Transverse colon (tissue), 4 donors: ENCODE measurements around the gene TUT1. TPM values are rescaled to one million over a fixed set of nuclear protein-coding genes. Genes with fewer than 3 reads are reported as not detected.
"Not testable (repeated sequence)": the region's sequence is repeated elsewhere in the genome, so short reads cannot be mapped to it uniquely, and the experiment has no call there.

ENCODE experiments used
- DNase-seq: peaks from one replicate; pipeline ENCODE4 v3.0.0-alpha.2; 2019
- H3K27ac ChIP-seq, 4 donors: fragments of 200-600 bp; sonication (generic); 2 replicates each; pipeline ENCODE4 v1.5.1; 2016 to 2018; ENCODE audit warnings: inconsistent platforms in 4 of 4
- H3K27me3 ChIP-seq: fragments of 200-600 bp; sonication (generic); 2 replicates; pipeline ENCODE4 v1.5.1; 2017; ENCODE audit warnings: inconsistent platforms
- H3K36me3 ChIP-seq, 4 donors: fragments of 200-600 bp; sonication (generic); 2 replicates each; pipeline ENCODE4 v1.5.1; 2017 to 2019; ENCODE audit warnings: inconsistent platforms in 4 of 4
- H3K4me1 ChIP-seq, 4 donors: fragments of 200-600 bp; sonication (generic); 2 replicates each; pipeline ENCODE4 v1.5.1; 2017 to 2020; ENCODE audit warnings: inconsistent platforms in 4 of 4
- H3K4me3 ChIP-seq, 4 donors: fragments of 200-600 bp; sonication (generic); 1 replicate in 1 of 4; 2 replicates in 3 of 4; pipeline versions ENCODE4 v1.5.1 to v1.6.1; 2017 to 2019; ENCODE audit warnings: inconsistent platforms in 4 of 4
- H3K9me3 ChIP-seq, 2 donors: fragments of 200-600 bp; sonication (generic); 2 replicates each; pipeline ENCODE4 v1.5.1; 2017 to 2019; ENCODE audit warnings: inconsistent platforms in 2 of 2
- CTCF ChIP-seq, 5 experiments: fragments of 200-600 bp in 3 of 5; fragments of 450-650 bp in 2 of 5; sonication (generic) in 3 of 5; IDR thresholded peaks; 1 replicate in 2 of 5; 2 replicates in 3 of 5; pipeline ENCODE4 v1.5.1; 2016 to 2017; ENCODE audit warnings: antibody characterized with exemption in 5 of 5, inconsistent platforms in 3 of 5, mild to moderate bottlenecking in 2 of 5, moderate library complexity in 1 of 5
- EP300 ChIP-seq: sonication (generic); formaldehyde crosslinking; IDR thresholded peaks from one replicate; pipeline ENCODE4 v1.6.1; 2017; ENCODE audit warnings: antibody characterized with exemption, low read depth
- POLR2A ChIP-seq: fragments of 450-650 bp; IDR thresholded peaks from one replicate; pipeline ENCODE4 v1.6.1; 2016; ENCODE audit warnings: antibody characterized with exemption, mild to moderate bottlenecking, moderate library complexity
- POLR2AphosphoS5 ChIP-seq, 3 donors: sonication (generic); formaldehyde crosslinking; IDR thresholded peaks; one replicate each; pipeline ENCODE4 v1.6.1; 2016; ENCODE audit warnings: antibody characterized with exemption in 3 of 3
- WGBS, 2 donors: methylation state at CpG; one replicate each; pipeline ENCODE4 v1.1.5; 2018; ENCODE audit warnings: low coverage in 1 of 2; 5-methylcytosine and 5-hydroxymethylcytosine counted together
- in situ Hi-C, 4 donors: fragments of 200-750 bp; cut with MboI; loops; one replicate each; pipeline versions ENCODE4 v1.15.0 to v1.15.1; 2017; ENCODE audit warnings: low sequenced_read_pairs in 3 of 4, low pct_ligation_motif_present in 1 of 4, low pct_unique_long_range_greater_than_20kb in 1 of 4
- intact Hi-C: fragments of 100-400 bp; cut with DNase I; formaldehyde crosslinking; loops from one replicate; pipeline ENCODE4 v1.15.1; 2023; ENCODE audit warnings: low total_unique reads
- total RNA-seq, 4 donors: library from RNA; depleted of rRNA; stranded (reverse); fragments of >200 nt; gene quantifications; one replicate each; pipeline ENCODE4 v1.1.0, GENCODE V29; 2016

Gene TUT1
- total RNA-seq, 4 donors from 2014 or later = 6.0 to 12.4 (median 9.8) TPM

- Histone ChIP-seq H3K9me3 (no peaks in the 10 kb centered on the region), H3K4me1 (peaks cover 14 to 51% (median 41%) of the 10 kb centered on the region in 4 donors), H3K36me3 (peaks cover 0 to 29% (median 13%) of the 10 kb centered on the region in 4 donors), H3K4me3 (peak overlapping the region; percentile 36 to 99 (median 54)), H3K27me3 (no peaks in the 10 kb centered on the region), H3K27ac (peak overlapping the region; percentile 81 to 94 (median 87))
- TF ChIP-seq EP300 (no peak), CTCF (IDR thresholded peaks at IDR 0.05) (no peak), POLR2AphosphoS5 (IDR thresholded peaks at IDR 0.05) (no peak), POLR2A (no peak)
- 0 to 1% methylated on average over 14 to 33 of the region's 33 CpGs for WGBS, 2 donors
- DNase-seq = no peak
- intact Hi-C loops = no loop called here
- in situ Hi-C loops = no loop called here
Measured at GRCh38 chr11:62573006-62573591, 18.2 kb downstream of the TUT1 start.

DNA sequence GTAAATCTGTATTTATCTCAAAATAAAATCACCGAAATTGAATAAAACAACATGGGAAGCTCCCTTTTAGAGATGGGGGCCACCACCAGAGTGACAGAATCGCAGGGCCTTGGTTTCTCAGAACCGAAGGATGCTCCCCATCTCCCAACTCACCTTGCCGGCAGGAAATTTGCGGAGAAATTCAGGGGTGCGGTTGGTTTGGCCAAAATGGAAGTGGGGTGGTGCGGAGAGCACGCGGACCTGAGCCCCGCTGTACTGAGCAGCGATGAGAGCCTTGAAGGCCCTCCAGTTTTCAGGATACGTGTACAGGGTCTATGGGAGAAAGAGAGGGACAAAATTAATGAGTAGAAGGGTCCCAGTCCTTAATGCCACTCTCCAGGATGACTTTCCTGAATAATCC lies 18.9 kb downstream of the TUT1 start:
- H3K27me3 ChIP-seq = no peaks in the 10 kb centered on the region
- peak overlapping the region; percentile 81 to 94 (median 87) for H3K27ac ChIP-seq
- TF ChIP-seq EP300 (no peak), POLR2AphosphoS5 (IDR thresholded peaks at IDR 0.05) (no peak), CTCF (IDR thresholded peaks at IDR 0.05) (no peak), POLR2A (no peak)
- 53 to 62% methylated on average over 2 to 12 of the region's 12 CpGs for WGBS, 2 donors
- intact Hi-C loops (no loop called here), in situ Hi-C loops (no loop called here)
- no peaks in the 10 kb centered on the region for H3K9me3 ChIP-seq
- H3K36me3 ChIP-seq = peaks cover 0 to 30% (median 15%) of the 10 kb centered on the region in 4 donors
- peak overlapping the region; percentile 36 to 99 (median 54) for H3K4me3 ChIP-seq
- peaks cover 14 to 51% (median 41%) of the 10 kb centered on the region in 4 donors for H3K4me1 ChIP-seq
- DNase-seq = no peak

- H3K4me1 ChIP-seq = peaks cover 14 to 43% (median 34%) of the 10 kb centered on the region in 4 donors
Measured at GRCh38 chr11:62571493-62571892, 19.8 kb downstream of the TUT1 start.

GRCh38 chr11:62570903-62571302 lies 20.4 kb downstream of the TUT1 start:
- peaks cover 0 to 45% (median 22%) of the 10 kb centered on the region in 4 donors for H3K36me3 ChIP-seq
- in situ Hi-C loops, H3K27me3 ChIP-seq, H3K9me3 ChIP-seq, intact Hi-C loops, DNase-seq, H3K27ac ChIP-seq, H3K4me3 ChIP-seq: not testable (repeated sequence)
- 84 to 88% methylated on average over 4 to 5 of the region's 5 CpGs for WGBS, 2 donors
- H3K4me1 ChIP-seq = peaks cover 14 to 38% (median 28%) of the 10 kb centered on the region in 4 donors

More at GRCh38 chr11:62571493-62571892, 19.8 kb downstream of the TUT1 start:
- Histone ChIP-seq H3K36me3 (peaks cover 0 to 40% (median 20%) of the 10 kb centered on the region in 4 donors), H3K27ac (peak overlapping the region in 1 of 4 donors; percentile 87)
- intact Hi-C loops, H3K9me3 ChIP-seq, H3K4me3 ChIP-seq, H3K27me3 ChIP-seq, in situ Hi-C loops, DNase-seq: not testable (repeated sequence)
- 87 to 100% methylated on average over 1 to 5 of the region's 5 CpGs for WGBS, 2 donors

GRCh38 chr11:62569611-62570010 lies 21.7 kb downstream of the TUT1 start:
- Histone ChIP-seq H3K4me3 (no peak overlapping the region), H3K27me3 (no peaks in the 10 kb centered on the region), H3K36me3 (peaks cover 0 to 57% (median 23%) of the 10 kb centered on the region in 4 donors), H3K27ac (no peak overlapping the region), H3K4me1 (peaks cover 5 to 30% (median 17%) of the 10 kb centered on the region in 4 donors), H3K9me3 (no peaks in the 10 kb centered on the region)
- 86% methylated on average over 1 of the region's 1 CpG for WGBS, 2 donors
- intact Hi-C loops (no loop called here), in situ Hi-C loops (loop anchor here in 1 of 4 donors (10.0 kb wide), 1 partner anchor 145 kb away; no protein-coding TSS in a partner anchor)
- TF ChIP-seq CTCF (IDR thresholded peaks at IDR 0.05) (no peak), POLR2AphosphoS5 (IDR thresholded peaks at IDR 0.05) (no peak), POLR2A (no peak), EP300 (no peak)
- no peak for DNase-seq
